HG03342 (cell line): ENCODE measurements around the gene KLHDC7B.
"Not testable (repeated sequence)": the region's sequence is repeated elsewhere in the genome, so short reads cannot be mapped to it uniquely, and the experiment has no call there.

Experiments used
- ATAC-seq: cut with Tn5 transposase; IDR thresholded peaks from one replicate; pipeline ENCODE4 v1.9.1; 2021; ENCODE audit warnings: mild to moderate bottlenecking, moderate library complexity; ENCODE audit not compliant: unreplicated experiment

The KLHDC7B gene

GRCh38 chr22:50517495-50518260 lies 28.0 kb upstream of the KLHDC7B start:
- ATAC-seq: no peak

GRCh38 chr22:50518606-50519005 lies 27.1 kb upstream of the KLHDC7B start:
- no peak for ATAC-seq

DNA sequence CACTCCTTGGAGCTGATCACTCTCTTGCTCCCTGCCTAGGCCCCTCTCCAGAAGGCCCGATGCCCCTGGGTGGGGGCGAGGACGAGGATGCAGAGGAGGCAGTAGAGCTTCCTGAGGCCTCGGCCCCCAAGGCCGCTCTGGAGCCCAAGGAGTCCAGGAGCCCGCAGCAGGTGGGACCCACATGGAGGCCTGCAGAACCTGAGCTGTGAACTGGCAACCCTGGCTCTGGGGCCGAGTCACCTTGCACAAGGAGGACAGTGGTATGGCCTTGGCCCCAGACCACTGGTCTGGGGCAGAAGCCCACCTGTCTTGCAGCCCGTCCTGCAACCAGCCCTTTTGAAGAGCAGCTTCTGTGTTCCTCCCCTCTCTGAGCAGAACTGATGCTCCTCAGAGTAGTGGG lies 26.5 kb upstream of the KLHDC7B start:
- ATAC-seq: no peak

DNA sequence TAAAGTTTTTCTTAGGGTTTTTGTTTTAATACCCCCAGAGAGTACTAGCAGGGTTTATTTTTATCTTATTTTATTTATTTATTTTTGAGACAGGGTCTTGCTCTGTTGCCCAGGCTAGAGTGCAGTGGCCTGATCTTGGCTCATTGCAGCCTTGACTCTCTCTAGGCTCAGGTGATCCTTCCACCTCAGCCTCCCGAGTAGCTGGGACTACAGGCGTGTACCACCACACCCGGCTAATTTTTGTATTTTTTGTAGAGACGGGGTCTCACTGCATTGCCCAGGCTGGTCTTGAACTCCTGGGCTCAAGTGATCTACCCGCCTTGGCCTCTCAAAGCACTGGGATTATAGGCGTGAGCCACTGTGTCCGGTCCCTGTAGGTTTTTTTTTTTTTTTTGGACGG lies 25.5 kb upstream of the KLHDC7B start:
- not testable (repeated sequence) for ATAC-seq

DNA sequence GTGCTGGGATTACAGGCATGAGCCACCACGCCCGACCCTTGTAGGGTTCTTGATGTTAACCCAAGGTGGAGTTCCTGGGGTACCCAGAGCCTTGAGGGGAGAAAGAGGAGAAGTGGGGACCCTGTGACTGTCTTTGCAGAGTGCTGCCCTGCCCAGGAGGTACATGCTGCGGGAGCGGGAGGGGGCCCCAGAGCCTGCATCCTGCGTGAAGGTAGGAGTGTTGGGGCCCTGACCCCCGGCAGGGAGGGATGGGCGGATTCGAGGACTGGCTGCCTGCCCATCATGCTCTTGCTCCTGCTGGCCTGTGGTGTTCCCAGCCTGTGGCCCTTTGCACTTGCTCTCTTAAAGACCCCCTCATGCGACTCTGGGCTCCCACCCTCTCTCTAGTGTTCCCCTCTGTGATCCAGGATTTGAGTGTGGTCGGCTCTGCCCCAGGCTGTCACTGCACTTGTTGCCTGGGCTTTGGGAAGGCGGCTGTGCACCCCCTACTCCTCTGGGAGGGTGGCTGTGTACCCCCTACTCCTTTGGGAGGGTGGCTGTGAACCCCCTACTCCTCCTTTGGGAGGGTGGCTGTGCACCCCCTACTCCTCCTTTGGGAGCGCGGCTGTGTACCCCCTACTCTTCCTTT lies 24.8 kb upstream of the KLHDC7B start:
- ATAC-seq: no peak

- ATAC-seq: no peak
Observed at GRCh38 chr22:50521710-50522109, 24.0 kb upstream of the KLHDC7B start.

GRCh38 chr22:50522208-50522805 lies 23.4 kb upstream of the KLHDC7B start:
- no peak for ATAC-seq

DNA sequence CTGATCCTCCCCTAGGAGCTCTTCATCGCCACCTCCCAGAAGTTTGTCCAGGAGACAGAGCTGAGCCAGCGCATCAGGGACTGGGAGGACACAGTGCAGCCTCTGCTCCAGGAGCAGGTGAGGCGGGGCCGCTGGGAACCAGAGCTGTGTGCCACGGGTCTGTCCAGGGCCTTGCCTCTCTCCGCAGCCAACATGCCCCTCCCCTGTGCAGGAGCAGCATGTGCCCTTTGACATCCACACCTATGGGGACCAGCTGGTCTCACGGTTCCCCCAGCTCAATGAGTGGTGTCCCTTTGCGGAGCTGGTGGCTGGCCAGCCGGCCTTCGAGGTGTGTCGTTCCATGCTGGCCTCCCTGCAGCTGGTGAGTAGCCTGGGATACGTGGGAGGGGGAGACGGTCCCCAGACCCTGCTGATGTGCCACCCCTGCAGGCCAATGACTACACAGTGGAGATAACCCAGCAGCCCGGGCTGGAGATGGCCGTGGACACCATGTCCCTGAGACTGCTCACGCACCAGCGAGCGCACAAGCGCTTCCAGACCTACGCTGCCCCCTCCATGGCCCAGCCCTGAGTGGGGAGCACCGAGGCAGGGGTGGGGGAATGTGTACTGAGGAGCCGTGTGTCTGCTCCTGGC lies 22.8 kb upstream of the KLHDC7B start:
- ATAC-seq: no peak

GRCh38 chr22:50523458-50523805 lies 22.3 kb upstream of the KLHDC7B start:
- ATAC-seq: no peak

DNA sequence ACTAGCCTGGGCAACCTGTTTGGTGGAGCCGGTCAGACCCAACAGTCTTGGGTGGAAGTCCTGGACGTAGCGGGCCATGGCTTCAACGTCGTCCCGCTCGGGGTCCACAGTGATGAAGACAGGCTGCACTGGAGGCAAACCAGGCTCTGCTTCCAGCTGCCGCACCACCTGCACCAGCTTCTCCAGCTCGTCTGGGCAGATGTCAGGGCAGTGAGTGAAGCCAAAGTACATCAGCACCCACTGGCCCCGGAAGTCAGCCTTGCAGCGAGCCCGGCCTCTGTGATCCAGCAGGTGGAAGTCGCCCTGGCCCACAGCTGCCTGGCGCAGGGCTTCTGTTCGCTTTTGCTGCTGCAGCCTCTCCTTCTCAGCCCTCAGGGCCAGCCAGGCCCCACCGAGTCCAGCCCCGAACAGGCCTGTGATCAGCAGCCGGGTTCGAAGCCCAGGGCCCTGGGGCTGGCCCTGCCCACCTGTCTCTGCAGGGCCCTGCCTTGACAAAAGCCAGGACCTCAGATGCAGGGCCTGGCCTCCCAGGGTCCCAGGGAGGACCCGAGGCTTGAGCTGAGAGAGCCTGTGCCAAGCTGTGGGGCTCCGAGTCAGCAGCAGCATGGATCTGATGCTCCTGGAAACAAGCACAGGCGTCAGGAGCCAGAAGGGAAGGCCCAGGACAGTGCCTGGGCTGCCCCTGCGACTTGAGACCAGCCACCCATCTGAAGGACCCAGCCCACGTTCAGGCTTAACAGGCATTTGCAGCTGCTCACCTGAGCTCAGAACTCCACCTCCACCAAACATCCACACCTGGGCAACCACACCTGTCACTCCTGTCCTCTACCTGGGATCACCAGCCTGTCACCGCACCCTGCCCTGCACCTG lies 21.7 kb upstream of the KLHDC7B start:
- no peak for ATAC-seq

DNA sequence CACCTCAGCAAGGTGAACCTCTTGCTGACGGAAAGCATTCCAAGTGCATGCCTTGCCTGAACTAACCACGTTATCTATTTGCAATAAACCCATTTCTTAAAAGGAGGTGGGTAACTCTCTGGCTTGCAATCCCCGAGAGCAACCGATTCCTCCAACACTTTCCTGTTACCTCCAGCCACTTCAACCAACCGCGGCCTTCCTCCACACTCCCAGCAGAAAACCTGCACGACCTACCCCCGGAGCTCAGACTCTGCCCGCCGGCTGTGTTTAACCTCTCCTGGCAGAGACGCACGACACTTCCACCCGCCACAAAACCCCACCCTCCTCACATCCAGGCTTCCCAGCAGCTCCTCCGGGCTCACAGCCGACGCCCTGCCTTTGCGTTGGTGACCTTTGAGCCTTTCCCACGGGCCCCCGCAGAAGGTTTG lies 21.0 kb upstream of the KLHDC7B start:
- no peak for ATAC-seq

DNA sequence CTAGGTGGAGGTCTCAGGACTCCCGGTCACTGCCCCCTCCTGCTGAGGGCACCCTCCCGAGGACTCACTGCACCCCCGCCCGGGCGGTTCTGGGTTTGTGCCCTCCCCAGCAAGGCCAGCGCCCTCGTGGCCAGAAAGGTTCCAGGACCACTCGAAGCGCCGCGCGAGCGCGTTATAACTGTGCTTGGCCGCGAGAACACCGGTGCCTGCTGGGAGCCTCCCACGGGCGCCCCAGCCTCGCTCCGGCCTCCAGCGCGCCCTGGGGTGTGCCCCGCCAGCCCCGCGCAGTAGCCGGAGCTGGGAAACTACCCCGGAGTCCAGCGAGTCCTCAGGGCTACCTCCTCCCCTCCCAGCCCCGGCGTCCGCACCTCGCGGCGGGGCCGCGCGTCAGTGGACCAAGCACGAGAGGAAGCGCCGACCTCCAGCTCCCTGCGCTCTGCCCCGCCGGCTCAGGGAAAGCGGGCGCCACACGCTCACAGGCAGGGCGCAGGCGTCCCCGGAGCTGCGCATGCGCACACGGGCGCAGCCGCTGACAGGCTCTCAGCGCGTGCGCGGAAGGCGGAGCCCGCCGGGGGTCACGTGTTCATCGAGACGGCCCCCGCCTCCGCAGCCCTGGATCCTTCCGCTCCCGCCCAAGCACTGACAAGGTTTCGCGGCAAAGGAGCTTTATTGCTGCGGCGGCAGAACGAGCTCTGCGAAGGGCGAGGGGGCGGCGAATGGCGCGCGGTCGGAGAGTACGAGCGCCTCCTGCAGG lies 20.4 kb upstream of the KLHDC7B start, which contains the start of gene SCO2:
TSS of gene SCO2 (minus strand) at position 495 of the 754 bp plus-strand sequence. CDS start 1,187 bp downstream, outside the sequence.
- peak; percentile 42 for ATAC-seq

- ATAC-seq: no peak
Observed at GRCh38 chr22:50525858-50526107, 19.9 kb upstream of the KLHDC7B start.

GRCh38 chr22:50526108-50526833 lies 19.4 kb upstream of the KLHDC7B start:
- ATAC-seq: peak; percentile 14

- no peak for ATAC-seq
Observed at GRCh38 chr22:50526834-50527801, 18.6 kb upstream of the KLHDC7B start.

- no peak for ATAC-seq
Observed at GRCh38 chr22:50527921-50528681, 17.6 kb upstream of the KLHDC7B start.

GRCh38 chr22:50528682-50529415 lies 16.9 kb upstream of the KLHDC7B start:
- ATAC-seq: no peak
